HG02943 (cell line): ENCODE data around the gene CCDC71.

Experiments
- ATAC-seq: cut with Tn5 transposase; IDR thresholded peaks from one replicate; pipeline ENCODE4 v1.9.1; 2021; ENCODE audit warnings: mild to moderate bottlenecking, low read depth, moderate library complexity; ENCODE audit not compliant: unreplicated experiment

The CCDC71 gene

DNA sequence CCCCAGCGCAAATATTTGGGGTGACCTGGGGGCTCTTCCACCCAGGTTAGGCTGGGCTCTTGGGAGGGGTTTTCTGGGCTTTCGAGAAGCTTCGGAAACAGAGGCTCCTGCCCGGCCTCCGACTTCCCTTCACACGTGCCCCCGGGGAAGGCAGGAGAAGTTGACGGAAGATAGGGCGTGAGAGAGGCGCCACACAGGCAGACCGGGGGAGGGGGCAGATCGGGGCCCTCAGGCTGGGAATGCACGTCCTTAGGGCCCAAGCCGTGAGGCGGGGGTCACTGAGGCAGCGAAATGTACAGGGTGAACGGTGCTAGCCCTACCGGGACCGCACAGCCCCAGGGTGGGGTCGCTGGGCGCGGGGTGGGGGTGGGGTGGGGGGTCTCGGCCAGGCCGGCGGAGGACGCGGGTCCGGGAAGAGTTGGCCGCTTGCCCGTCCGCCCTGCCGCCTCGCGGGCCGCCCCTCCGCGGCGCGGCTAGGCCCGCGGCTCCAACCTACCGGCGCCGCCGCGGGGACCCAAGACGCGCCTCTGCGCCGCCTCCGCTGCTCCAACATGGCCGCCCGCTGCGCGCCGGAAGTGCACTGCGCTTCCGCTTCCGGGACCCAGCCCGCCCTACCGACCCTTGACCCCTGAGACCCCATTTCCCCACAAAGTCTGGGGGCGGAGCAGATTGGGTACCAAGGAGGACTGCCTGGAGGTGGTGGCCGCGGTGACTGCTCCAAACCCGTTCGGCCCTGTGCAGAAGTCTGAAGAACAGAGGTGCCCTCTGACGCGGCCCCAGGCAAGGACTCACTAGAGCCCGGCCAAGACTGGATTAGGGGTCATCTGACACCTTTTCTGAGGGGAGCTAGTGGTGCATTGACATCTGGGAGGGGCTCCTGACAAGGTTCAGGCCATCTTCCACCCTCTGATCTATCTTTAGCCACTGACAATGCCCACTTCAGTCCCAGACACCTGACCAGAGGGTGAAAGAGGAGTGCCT is at the start of gene CCDC71:
Gene CCDC71 (minus strand): TSS at position 561 of the 981 bp plus-strand sequence. CDS start 2,123 bp downstream, outside the sequence.
- peak; percentile 77 for ATAC-seq

- no peak for ATAC-seq
These were observed 47.9 kb upstream of the CCDC71 start for GRCh38 chr3:49213998-49214397.

- ATAC-seq, result no peak
These were observed 47.4 kb upstream of the CCDC71 start for GRCh38 chr3:49213541-49213943.

DNA sequence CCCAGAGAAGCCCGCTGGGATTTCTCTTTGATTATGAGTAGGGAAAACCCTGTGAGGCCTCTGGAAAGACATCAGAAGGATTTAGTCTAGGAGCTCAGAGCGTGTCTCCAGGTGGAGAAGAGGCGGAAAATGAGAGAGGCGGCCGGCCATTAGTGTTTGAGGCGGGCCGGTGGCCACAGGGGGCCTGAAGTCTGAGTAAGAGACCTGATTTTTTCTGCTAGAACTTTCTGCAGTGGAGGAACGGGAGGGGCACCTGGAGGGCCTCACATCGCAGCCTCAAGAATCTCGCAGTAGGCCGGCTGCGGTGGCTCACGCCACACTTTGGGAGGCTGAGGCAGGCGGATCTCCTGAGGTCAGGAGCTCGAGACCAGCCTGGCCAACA is 33.8 kb upstream of the CCDC71 start:
- ATAC-seq, result no peak

GRCh38 chr3:49199239-49199899 is 33.2 kb upstream of the CCDC71 start:
- no peak for ATAC-seq

DNA sequence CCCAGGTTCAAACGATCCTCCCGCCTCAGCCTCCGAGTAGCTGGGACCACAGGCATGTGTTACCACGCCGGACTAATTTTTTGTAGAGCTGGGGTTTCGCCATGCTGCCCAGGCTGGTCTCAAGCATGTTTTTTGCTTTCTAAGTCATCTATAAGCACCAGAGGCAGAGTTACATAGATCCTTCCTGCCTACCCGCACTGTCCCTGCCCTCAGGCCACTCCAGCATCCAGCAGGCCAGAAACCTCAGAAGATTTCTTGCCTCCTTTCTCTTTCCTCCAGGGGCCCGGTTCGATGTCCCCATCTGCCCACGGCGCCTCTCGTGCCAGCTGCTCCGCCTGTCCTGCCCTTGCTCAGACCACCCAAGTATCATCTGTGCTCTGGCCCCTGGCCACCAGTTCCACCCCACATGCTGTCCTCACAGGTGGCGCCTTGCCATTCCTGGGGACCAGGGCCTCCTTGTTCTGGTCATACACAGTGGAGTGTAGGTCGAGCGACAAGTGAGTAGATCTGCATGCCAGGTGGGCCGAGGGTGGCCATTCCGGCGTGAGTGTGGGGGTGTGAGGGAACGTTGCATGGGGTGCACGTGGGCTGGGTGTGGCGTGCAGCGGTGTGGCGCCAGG is 32.6 kb upstream of the CCDC71 start:
- no peak for ATAC-seq

DNA sequence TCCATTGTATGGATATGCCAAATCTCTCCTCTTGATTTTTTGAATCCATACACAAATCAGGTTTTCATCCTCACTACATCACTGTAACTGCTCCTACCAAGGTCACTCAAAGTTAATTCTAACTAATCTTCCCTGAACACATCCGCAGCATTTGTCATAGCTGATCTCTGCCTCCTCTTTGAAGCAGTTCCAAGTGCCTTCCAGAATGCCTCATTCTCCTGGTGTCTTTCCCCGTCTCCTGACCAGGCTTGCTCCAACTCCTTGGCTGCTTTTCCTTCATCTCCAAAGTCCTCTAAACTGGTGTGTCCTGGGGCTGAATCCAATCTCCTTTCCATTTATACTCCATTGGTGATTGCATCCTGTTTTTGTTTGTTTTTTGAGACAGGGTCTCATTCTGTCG is 32.0 kb upstream of the CCDC71 start:
- ATAC-seq, result no peak

DNA sequence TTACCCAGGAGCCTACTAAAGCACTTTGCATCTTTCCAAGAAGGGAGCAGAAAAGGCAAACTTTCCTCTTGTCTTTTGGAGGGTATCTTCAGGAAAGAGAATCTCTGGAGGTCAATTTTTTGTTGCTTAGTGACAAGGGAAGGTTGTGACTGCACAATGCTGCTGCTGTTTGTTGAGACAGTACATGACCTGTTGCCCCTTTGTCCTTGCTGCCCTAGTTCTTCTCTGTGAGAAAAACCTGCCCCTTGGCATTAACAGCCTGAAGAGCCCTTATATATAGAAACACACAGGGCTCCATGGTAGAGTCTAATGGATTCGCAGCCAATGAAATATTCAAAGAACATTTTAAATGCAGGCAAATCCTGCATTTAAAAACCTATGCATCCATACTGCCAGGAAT is 25.6 kb upstream of the CCDC71 start:
- no peak for ATAC-seq

GRCh38 chr3:49183873-49184272 is 17.7 kb upstream of the CCDC71 start:
- ATAC-seq, result no peak

GRCh38 chr3:49182682-49183081 is 16.6 kb upstream of the CCDC71 start:
- no peak for ATAC-seq

DNA sequence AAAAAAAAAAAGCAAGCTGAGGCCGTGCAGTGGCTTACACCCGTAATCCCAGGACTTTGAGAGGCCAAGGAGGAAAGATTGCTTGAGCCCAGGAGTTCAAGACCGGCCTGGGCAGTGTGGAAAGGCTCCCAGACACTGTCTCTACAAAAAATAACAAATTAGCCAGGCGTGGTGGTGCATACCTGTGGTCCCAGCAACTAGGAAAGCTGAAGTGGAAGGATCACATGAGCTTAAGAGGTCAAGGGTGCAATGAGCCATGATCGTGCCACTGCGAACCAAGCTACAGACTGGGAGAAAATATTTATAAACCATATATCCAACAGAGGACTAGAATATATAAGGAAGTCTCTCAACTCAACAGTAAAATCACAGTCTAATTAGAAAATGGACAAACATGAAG is 15.2 kb upstream of the CCDC71 start:
- no peak for ATAC-seq

DNA sequence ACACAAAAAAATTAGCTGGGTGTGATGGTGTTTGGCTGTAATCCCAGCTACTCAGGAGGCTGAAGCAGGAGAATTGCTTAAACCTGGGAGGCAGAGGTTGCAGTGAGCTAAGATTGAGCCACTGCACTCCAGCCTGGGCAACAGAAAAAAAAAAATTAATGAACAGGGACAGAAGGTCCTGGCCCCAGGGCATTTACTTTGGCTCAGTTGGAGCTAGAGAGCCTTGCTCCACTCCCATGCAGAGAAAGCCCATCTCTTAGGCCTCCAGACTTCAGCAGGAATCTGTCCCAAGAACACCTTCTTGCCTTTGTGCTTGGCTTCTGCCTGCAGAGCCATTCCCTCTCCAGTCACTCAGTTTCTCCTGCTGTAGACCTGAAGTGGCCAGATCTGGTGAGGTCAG is 14.0 kb upstream of the CCDC71 start:
- ATAC-seq, result no peak

DNA sequence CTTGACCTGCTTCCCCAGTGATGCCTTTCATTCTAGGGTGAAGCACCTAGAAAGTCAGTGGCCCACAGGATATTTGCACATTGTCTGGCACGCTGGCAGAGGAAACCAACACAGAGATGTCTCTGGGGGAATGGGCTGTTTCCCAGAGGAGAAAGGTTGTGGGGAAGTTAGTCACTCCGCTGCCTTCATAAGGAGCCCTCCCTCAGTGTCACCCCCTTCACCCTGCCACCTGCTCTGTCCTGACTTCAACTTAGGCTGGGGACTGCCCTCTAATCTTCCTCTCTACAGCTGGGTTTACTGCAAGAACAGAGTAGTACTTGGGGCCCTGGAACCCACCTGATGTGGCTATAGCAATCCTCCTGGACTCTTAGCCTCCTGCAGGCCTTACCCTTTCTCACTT is 10.9 kb upstream of the CCDC71 start:
- ATAC-seq, result no peak

DNA sequence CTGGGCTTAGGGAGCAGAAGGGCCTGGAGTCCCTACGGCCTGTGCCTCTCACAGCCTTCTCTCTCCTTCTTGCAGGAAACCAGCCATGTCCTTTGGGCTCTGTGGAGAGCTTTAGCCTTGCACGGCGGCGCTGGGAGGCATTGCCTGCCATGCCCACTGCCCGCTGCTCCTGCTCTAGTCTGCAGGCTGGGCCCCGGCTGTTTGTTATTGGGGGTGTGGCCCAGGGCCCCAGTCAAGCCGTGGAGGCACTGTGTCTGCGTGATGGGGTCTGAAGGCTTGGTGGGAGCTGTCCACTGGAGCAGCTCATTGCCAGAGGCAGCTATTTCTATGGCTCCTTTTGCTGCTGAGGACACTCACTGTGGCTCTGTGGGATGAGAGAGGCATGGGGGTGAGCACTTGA is 9.4 kb upstream of the CCDC71 start:
- ATAC-seq, result no peak

- ATAC-seq, result no peak
These were observed 8.4 kb upstream of the CCDC71 start for GRCh38 chr3:49174397-49174985.

GRCh38 chr3:49173792-49174170 is 7.7 kb upstream of the CCDC71 start:
- ATAC-seq, result no peak

DNA sequence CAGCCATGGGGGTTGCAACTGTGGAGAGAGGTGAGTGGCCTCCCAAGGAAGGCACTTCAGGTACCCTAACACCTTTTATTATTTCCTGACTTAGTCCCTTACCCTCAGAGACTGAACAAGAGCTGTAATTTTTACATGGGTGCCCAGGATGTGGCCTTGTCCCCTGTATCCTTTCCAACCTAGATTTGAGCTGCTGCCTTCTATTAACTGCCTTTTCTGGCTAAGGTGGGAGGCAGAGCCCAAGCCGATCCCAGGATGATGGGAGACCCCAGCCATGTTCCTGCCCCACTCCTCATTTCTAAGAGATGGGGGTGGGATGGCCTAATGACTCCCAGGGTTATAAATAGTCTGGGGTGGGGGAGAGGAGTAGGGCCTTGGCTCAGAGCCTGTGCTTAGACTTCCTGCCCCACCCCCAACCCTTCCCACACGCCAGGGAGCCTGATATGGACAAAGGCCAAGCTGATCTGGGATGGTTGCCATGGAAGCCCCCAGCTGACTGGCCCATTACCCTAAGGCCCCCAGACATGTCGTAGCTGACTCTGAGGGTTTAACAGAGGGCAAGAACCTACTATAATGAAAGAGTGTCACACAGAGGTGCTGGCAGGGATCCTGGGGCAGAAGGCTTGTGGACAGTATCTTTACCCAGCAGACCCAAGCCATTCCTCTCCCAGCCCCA is 7.1 kb upstream of the CCDC71 start:
- no peak for ATAC-seq

DNA sequence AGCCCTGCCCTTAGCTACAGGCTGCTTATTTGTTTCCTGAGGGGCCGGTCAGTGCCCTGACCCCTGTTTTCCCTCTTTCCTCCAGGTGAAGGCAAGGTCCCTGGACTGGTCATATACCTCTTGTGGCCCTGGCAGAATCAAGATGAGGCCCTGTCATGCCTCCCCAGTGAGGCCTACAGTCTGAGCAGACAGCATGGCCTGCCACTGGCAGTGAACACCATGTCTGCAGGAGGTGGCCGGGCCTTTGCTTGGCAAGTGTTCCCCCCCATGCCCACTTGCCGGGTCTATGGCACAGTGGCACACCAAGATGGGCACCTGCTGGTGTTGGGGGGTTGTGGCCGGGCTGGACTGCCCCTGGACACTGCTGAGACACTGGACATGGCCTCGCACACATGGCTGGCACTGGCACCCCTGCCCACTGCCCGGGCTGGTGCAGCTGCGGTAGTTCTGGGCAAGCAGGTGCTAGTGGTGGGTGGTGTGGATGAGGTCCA is 6.5 kb upstream of the CCDC71 start:
- ATAC-seq, result no peak

DNA sequence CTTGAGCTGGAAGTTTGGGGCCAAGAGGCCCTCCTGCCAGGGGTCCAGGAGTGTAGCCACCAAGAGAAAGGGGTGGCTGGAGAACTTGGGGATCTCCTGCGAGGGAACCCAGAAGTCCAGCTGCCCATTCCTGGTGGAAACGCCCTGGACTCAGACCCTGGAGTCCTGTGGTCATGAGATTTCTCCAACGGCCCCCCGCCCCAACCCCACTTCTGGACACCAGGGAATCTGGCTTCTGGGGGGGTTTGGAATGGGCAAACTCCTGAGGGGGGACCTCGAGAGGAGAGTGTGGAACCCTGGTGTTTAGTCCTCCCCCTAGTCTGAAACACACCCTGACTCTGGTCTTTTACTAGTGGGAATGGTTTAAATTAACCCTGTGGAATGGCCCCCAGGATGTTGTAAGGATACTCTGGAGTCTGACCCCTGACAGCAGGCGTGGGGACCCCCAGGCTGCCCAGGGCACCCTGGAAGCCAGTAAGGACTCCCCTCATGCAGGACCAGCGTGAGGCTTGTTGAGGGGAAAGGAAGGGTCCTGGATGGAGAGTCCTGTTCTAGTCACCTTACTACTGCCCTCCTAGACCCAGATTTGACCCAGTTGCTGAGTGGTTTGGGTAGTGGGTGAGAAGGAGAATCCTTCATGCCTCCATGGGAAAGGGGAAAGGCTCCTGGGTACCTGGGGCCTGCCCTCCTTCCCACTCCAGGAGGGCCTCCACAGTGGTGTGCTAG is 5.8 kb upstream of the CCDC71 start:
- no peak for ATAC-seq
